Spleen (tissue), 7 donors: ENCODE results near the gene FAM83F.

Experiments used
- CTCF ChIP-seq, 11 experiments: fragments of 200-600 bp in 7 of 11; fragments of 450-650 bp in 4 of 11; sonication (generic) in 4 of 11; IDR thresholded peaks in 8 of 11; conservative IDR thresholded peaks in 3 of 11; 1 replicate in 7 of 11; 2 replicates in 4 of 11; pipeline versions ENCODE4 v1.4.0 to v1.8.0; 2016 to 2021; ENCODE audit warnings: antibody characterized with exemption in 11 of 11, inconsistent platforms in 4 of 11, mild to moderate bottlenecking in 1 of 11
- POLR2A ChIP-seq, 3 donors: fragments of 450-650 bp; IDR thresholded peaks; one replicate each; pipeline ENCODE4 v1.5.1; 2017; ENCODE audit warnings: antibody characterized with exemption in 3 of 3, mild to moderate bottlenecking in 1 of 3
- POLR2AphosphoS5 ChIP-seq, 3 donors: sonication (generic); formaldehyde crosslinking; IDR thresholded peaks; one replicate each; pipeline ENCODE4 v1.5.1; 2017; ENCODE audit warnings: antibody characterized with exemption in 3 of 3
- donor health status: DM: no; HTN: no; CAD: no; lungs with moderate emphysema.
- donor health status: DM: no; HTN: no; CAD: no.
- donor health status: DM: no; HTN: no; CAD: no.

- TF ChIP-seq POLR2A (IDR thresholded peaks at IDR 0.05) (no peak), CTCF (IDR thresholded peaks at IDR 0.05 in 8 of 11, conservative IDR thresholded peaks at IDR 0.05 in 3 of 11) (no peak), POLR2AphosphoS5 (IDR thresholded peaks at IDR 0.05) (no peak)
Measured at GRCh38 chr22:39953101-39953500, 41.7 kb upstream of the FAM83F start.
